ENCODE measurements around the gene BBS5.

BBS5 gene

GRCh38 chr2:169546756-169547155 lies 67.5 kb downstream of the BBS5 start:
- DNase-seq (ENCODE audit: low read depth in 3 of 3) = no peak

Measured in stimulated activated CD4-positive, alpha-beta T cell treated with anti-CD3 and anti-CD28 coated beads, TNF-alpha, amount 100 ng/mL, for 24 hours (primary cell).